Measurements from ENCODE around the gene AGPAT3. TPM values are rescaled to one million over a fixed set of nuclear protein-coding genes. Genes with fewer than 3 reads are reported as not detected.

The AGPAT3 gene
- total and polyA plus RNA-seq, 2 donors (not counting 3 experiments of a cell fraction or from before 2014, with no cell fraction given) = 39.9 to 76.7 TPM

GRCh38 chr21:43884012-43884860 is 19.2 kb downstream of the AGPAT3 start:
- intact Hi-C loops (cut with micrococcal nuclease) = no loop called here
- H3K4me2 ChIP-seq (ENCODE audit: insufficient read depth, low read length) = no peak overlapping the region
- H3K27me3 ChIP-seq (ENCODE audit: control insufficient read depth in 2 of 2, insufficient read depth in 2 of 2, low read length in 2 of 2) = no peaks in the 10 kb centered on the region
- H4K20me1 ChIP-seq (replicated peaks; ENCODE audit: control insufficient read depth, extremely low read depth, insufficient read depth, low read length) = no peaks in the 10 kb centered on the region
- ChIA-PET CTCF (interaction anchor here (1.0 to 1.4 kb wide), 4 partner anchors 9 to 121 kb away, joined by 3 to 7 read pairs (median 4); no protein-coding TSS in a partner anchor), POLR2A (interaction anchor here (0.7 kb wide), 1 partner anchor 210 kb away, joined by 5 read pairs; no protein-coding TSS in a partner anchor)
- DNase-seq (ENCODE audit: low read depth, low spot score) = peak; percentile 41
- peak; percentile 81 for FAIRE-seq
- BruUV-seq (replicated peaks) = no TSS peak
- H3K9ac ChIP-seq (replicated peaks; ENCODE audit: extremely low read depth, insufficient read depth, low read length) = no peak overlapping the region
- no peak overlapping the region for H3K4me3 ChIP-seq (replicated peaks in 1 of 3; ENCODE audit: insufficient read depth in 1 of 3, low read depth in 1 of 3, low read length in 3 of 3)
- no peak overlapping the region for H2AFZ ChIP-seq (ENCODE audit: low read depth, low read length)
- peaks cover 0 to 6% of the 10 kb centered on the region in 2 experiments for H3K36me3 ChIP-seq (ENCODE audit: control insufficient read depth in 2 of 2, extremely low read depth in 1 of 2, insufficient read depth in 2 of 2, low read length in 2 of 2)
- H3K4me1 ChIP-seq (ENCODE audit: control insufficient read depth, extremely low read depth, insufficient read depth, low read length) = peaks cover 7% of the 10 kb centered on the region
- no peaks in the 10 kb centered on the region for H3K9me3 ChIP-seq (replicated peaks; ENCODE audit: control insufficient read depth, insufficient read depth, low read length)
- H3K9me1 ChIP-seq (replicated peaks; ENCODE audit: control insufficient read depth, extremely low read depth, insufficient read depth, low read length) = no peaks in the 10 kb centered on the region
- peaks cover 63% of the 10 kb centered on the region for H3K79me2 ChIP-seq (ENCODE audit: control insufficient read depth, insufficient read depth, low read length)
- peak overlapping the region; percentile 21 for H3K27ac ChIP-seq (ENCODE audit: insufficient read depth, low read depth, low read length)
- no peak for TF ChIP-seq JUN (IDR thresholded peaks at IDR 0.05; ENCODE audit: borderline replicate concordance, insufficient read depth, insufficient read length, low read depth)
- no peak for TF ChIP-seq MAX (IDR thresholded peaks at IDR 0.05; ENCODE audit: insufficient read depth, insufficient read length)
- TF ChIP-seq POLR2AphosphoS5 (IDR thresholded peaks at IDR 0.05; ENCODE audit: insufficient read depth, low read depth, low read length) = no peak
- no peak for TF ChIP-seq MYC (IDR thresholded peaks at IDR 0.05; ENCODE audit: low read depth, low read length)
- TF ChIP-seq, protein P1, sequence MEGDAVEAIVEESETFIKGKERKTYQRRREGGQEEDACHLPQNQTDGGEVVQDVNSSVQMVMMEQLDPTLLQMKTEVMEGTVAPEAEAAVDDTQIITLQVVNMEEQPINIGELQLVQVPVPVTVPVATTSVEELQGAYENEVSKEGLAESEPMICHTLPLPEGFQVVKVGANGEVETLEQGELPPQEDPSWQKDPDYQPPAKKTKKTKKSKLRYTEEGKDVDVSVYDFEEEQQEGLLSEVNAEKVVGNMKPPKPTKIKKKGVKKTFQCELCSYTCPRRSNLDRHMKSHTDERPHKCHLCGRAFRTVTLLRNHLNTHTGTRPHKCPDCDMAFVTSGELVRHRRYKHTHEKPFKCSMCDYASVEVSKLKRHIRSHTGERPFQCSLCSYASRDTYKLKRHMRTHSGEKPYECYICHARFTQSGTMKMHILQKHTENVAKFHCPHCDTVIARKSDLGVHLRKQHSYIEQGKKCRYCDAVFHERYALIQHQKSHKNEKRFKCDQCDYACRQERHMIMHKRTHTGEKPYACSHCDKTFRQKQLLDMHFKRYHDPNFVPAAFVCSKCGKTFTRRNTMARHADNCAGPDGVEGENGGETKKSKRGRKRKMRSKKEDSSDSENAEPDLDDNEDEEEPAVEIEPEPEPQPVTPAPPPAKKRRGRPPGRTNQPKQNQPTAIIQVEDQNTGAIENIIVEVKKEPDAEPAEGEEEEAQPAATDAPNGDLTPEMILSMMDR (IDR thresholded peaks at IDR 0.05; ENCODE audit: extremely low read depth in 1 of 2, insufficient read depth in 1 of 2, low read depth in 1 of 2, low read length in 2 of 2) = no peak
- no peak for TF ChIP-seq GATA2 (IDR thresholded peaks at IDR 0.05; ENCODE audit: insufficient read depth, insufficient read length, low read depth, low read length)
- no peak for TF ChIP-seq FOS (IDR thresholded peaks at IDR 0.05; ENCODE audit: borderline replicate concordance, insufficient read depth, low read length)
- TF ChIP-seq POLR2A (IDR thresholded peaks at IDR 0.05; ENCODE audit: low read depth, low read length) = no peak
- no peak for TF ChIP-seq EZH2 (IDR thresholded peaks at IDR 0.05; ENCODE audit: borderline replicate concordance, low read depth, low read length, severe bottlenecking)
- dilution Hi-C loops (cut with MboI; ENCODE audit: extremely low pct_ligation_motif_present, low sequenced_read_pairs) = no loop called here
